Common myeloid progenitor, CD34-positive (primary cell): Measurements from ENCODE around the gene STH.
A peak's percentile ranks its signal among the peaks of the same experiment; 100 is the strongest.

Experiments
- CTCF ChIA-PET: fragments of 350-600 bp; sonication (Branson Sonifier 250); formaldehyde crosslinking; loops from one replicate; lab custom pipeline; 2021; ENCODE audit warnings: antibody characterized with exemption; lab: Charles Lee
- POLR2A ChIA-PET: fragments of 350-600 bp; sonication (Branson Sonifier 250); formaldehyde crosslinking; loops from one replicate; lab custom pipeline; 2021; ENCODE audit warnings: antibody characterized with exemption; lab: Charles Lee
- DNase-seq, 3 donors: peaks; one replicate each; pipeline versions ENCODE4 v3.0.0 to v3.0.0-alpha.2; 2013
- H3K27ac ChIP-seq, 2 experiments: 1 replicate in 1 of 2; 2 replicates in 1 of 2; pipeline ENCODE4 v1.7.0; 2013; ENCODE audit warnings: inconsistent platforms in 2 of 2, low read length in 2 of 2, mild to moderate bottlenecking in 2 of 2, low read depth in 1 of 2, moderate library complexity in 1 of 2; ENCODE audit not compliant: severe bottlenecking in 2 of 2, insufficient read depth in 1 of 2, poor library complexity in 1 of 2
- H3K27me3 ChIP-seq, 5 experiments: replicated peaks in 2 of 5; 1 replicate in 3 of 5; 2 replicates in 2 of 5; pipeline versions ENCODE4 v1.6.1 to v1.7.0; 2013; ENCODE audit warnings: low read length in 4 of 5, mild to moderate bottlenecking in 2 of 5, moderate library complexity in 2 of 5, inconsistent platforms in 1 of 5; ENCODE audit not compliant: insufficient read depth in 5 of 5, control insufficient read depth in 4 of 5
- H3K36me3 ChIP-seq, 4 experiments: 1 replicate in 2 of 4; 2 replicates in 2 of 4; pipeline versions ENCODE4 v1.6.1 to v1.7.0; 2013; ENCODE audit warnings: low read length in 3 of 4, control low read depth in 1 of 4, mild to moderate bottlenecking in 1 of 4; ENCODE audit not compliant: control insufficient read depth in 4 of 4, insufficient read depth in 4 of 4
- H3K4me1 ChIP-seq, 4 experiments: 1 replicate in 3 of 4; 2 replicates in 1 of 4; pipeline versions ENCODE4 v1.6.1 to v1.7.1; 2013; ENCODE audit warnings: low read length in 3 of 4, mild to moderate bottlenecking in 3 of 4, control low read depth in 1 of 4, inconsistent platforms in 1 of 4, moderate library complexity in 1 of 4; ENCODE audit not compliant: control insufficient read depth in 4 of 4, insufficient read depth in 4 of 4; ENCODE audit errors: control extremely low read depth in 1 of 4
- H3K4me3 ChIP-seq, 7 experiments: 1 replicate in 4 of 7; 2 replicates in 3 of 7; pipeline versions ENCODE4 v1.5.1 to v1.7.0; 2013; ENCODE audit warnings: mild to moderate bottlenecking in 7 of 7, low read length in 6 of 7, moderate library complexity in 6 of 7, inconsistent platforms in 2 of 7, low read depth in 2 of 7, control low read depth in 1 of 7; ENCODE audit not compliant: insufficient read depth in 4 of 7, control insufficient read depth in 1 of 7; ENCODE audit errors: extremely low read depth in 1 of 7
- H3K9me3 ChIP-seq, 5 experiments: 1 replicate in 4 of 5; 2 replicates in 1 of 5; pipeline versions ENCODE4 v1.6.1 to v1.7.1; 2013; ENCODE audit warnings: low read length in 4 of 5, mild to moderate bottlenecking in 2 of 5, inconsistent platforms in 1 of 5, low read depth in 1 of 5, moderate library complexity in 1 of 5; ENCODE audit not compliant: control insufficient read depth in 4 of 5, insufficient read depth in 2 of 5; ENCODE audit errors: control extremely low read depth in 1 of 5
- WGBS: methylation state at CpG from one replicate; pipeline ENCODE4 v1.1.5; 2013; ENCODE audit not compliant: insufficient coverage; 5-methylcytosine and 5-hydroxymethylcytosine counted together

STH gene

DNA sequence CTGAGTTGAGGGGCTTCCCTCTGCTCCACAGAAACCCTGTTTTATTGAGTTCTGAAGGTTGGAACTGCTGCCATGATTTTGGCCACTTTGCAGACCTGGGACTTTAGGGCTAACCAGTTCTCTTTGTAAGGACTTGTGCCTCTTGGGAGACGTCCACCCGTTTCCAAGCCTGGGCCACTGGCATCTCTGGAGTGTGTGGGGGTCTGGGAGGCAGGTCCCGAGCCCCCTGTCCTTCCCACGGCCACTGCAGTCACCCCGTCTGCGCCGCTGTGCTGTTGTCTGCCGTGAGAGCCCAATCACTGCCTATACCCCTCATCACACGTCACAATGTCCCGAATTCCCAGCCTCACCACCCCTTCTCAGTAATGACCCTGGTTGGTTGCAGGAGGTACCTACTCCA is 26.0 kb downstream of the STH start:
- H3K4me1 ChIP-seq: peaks cover 0 to 16% (median 6%) of the 10 kb centered on the region in 4 experiments
- 95% methylated on average over 4 of the region's 10 CpGs for WGBS
- POLR2A ChIA-PET: no interaction called here
- CTCF ChIA-PET: no interaction called here
- H3K36me3 ChIP-seq: peaks cover 0 to 45% (median 16%) of the 10 kb centered on the region in 4 experiments
- no peaks in the 10 kb centered on the region for H3K9me3 ChIP-seq
- no peak overlapping the region for H3K4me3 ChIP-seq
- no peak for DNase-seq
- no peak overlapping the region for H3K27ac ChIP-seq
- no peaks in the 10 kb centered on the region for H3K27me3 ChIP-seq

- H3K4me3 ChIP-seq: no peak overlapping the region
- DNase-seq: no peak
- H3K9me3 ChIP-seq: no peaks in the 10 kb centered on the region
- POLR2A ChIA-PET: no interaction called here
- peaks cover 0 to 16% (median 5%) of the 10 kb centered on the region in 4 experiments for H3K4me1 ChIP-seq
- 96% methylated on average over 4 of the region's 8 CpGs for WGBS
- peaks cover 0 to 50% (median 22%) of the 10 kb centered on the region in 4 experiments for H3K36me3 ChIP-seq
- CTCF ChIA-PET: no interaction called here
- H3K27me3 ChIP-seq: no peaks in the 10 kb centered on the region
- no peak overlapping the region for H3K27ac ChIP-seq
These were observed 26.6 kb downstream of the STH start for GRCh38 chr17:46025510-46026165.

DNA sequence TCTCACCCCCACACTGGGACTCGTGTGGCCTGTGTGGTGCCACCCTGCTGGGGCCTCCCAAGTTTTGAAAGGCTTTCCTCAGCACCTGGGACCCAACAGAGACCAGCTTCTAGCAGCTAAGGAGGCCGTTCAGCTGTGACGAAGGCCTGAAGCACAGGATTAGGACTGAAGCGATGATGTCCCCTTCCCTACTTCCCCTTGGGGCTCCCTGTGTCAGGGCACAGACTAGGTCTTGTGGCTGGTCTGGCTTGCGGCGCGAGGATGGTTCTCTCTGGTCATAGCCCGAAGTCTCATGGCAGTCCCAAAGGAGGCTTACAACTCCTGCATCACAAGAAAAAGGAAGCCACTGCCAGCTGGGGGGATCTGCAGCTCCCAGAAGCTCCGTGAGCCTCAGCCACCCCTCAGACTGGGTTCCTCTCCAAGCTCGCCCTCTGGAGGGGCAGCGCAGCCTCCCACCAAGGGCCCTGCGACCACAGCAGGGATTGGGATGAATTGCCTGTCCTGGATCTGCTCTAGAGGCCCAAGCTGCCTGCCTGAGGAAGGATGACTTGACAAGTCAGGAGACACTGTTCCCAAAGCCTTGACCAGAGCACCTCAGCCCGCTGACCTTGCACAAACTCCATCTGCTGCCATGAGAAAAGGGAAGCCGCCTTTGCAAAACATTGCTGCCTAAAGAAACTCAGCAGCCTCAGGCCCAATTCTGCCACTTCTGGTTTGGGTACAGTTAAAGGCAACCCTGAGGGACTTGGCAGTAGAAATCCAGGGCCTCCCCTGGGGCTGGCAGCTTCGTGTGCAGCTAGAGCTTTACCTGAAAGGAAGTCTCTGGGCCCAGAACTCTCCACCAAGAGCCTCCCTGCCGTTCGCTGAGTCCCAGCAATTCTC is 27.4 kb downstream of the STH start:
- ChIA-PET POLR2A (no interaction called here), CTCF (no interaction called here)
- Histone ChIP-seq H3K27me3 (no peaks in the 10 kb centered on the region), H3K4me1 (peaks cover 0 to 16% (median 5%) of the 10 kb centered on the region in 4 experiments), H3K4me3 (no peak overlapping the region), H3K36me3 (peaks cover 2 to 58% (median 29%) of the 10 kb centered on the region in 4 experiments), H3K9me3 (no peaks in the 10 kb centered on the region), H3K27ac (peak overlapping the region in 1 of 2 experiments; percentile 46)
- peak in 1 of 3 donors; percentile 8 for DNase-seq
- 77% methylated on average over 14 of the region's 17 CpGs for WGBS

- POLR2A ChIA-PET: interaction anchor here (0.7 kb wide), 1 partner anchor 18 kb away, joined by 3 read pairs; no protein-coding TSS in a partner anchor
- no peaks in the 10 kb centered on the region for H3K9me3 ChIP-seq
- H3K27me3 ChIP-seq: no peaks in the 10 kb centered on the region
- peaks cover 4 to 66% (median 38%) of the 10 kb centered on the region in 4 experiments for H3K36me3 ChIP-seq
- H3K27ac ChIP-seq: peak overlapping the region in 1 of 2 experiments; percentile 46
- WGBS: 45% methylated on average over 10 of the region's 12 CpGs
- peak in 1 of 3 donors; percentile 45 for DNase-seq
- H3K4me1 ChIP-seq: peaks cover 0 to 16% (median 5%) of the 10 kb centered on the region in 4 experiments
- H3K4me3 ChIP-seq: no peak overlapping the region
- CTCF ChIA-PET: interaction anchor here (1.9 kb wide), 1 partner anchor 16 kb away, joined by 8 read pairs; no protein-coding TSS in a partner anchor
These were observed 28.3 kb downstream of the STH start for GRCh38 chr17:46027048-46027975.

- H3K4me3 ChIP-seq: no peak overlapping the region
- WGBS: 88% methylated on average over 4 of the region's 4 CpGs
- POLR2A ChIA-PET: no interaction called here
- no peak for DNase-seq
- H3K36me3 ChIP-seq: peaks cover 4 to 73% (median 44%) of the 10 kb centered on the region in 4 experiments
- H3K27me3 ChIP-seq: no peaks in the 10 kb centered on the region
- CTCF ChIA-PET: interaction anchor here (0.9 to 1.9 kb wide), 3 partner anchors 12 to 160 kb away, joined by 3 to 8 read pairs (median 4); no protein-coding TSS in a partner anchor
- H3K27ac ChIP-seq: no peak overlapping the region
- no peaks in the 10 kb centered on the region for H3K9me3 ChIP-seq
- H3K4me1 ChIP-seq: peaks cover 0 to 16% (median 5%) of the 10 kb centered on the region in 4 experiments
These were observed 28.9 kb downstream of the STH start for GRCh38 chr17:46027976-46028325.

- Histone ChIP-seq H3K27ac (no peak overlapping the region), H3K4me1 (peaks cover 0 to 16% (median 5%) of the 10 kb centered on the region in 4 experiments), H3K4me3 (no peak overlapping the region), H3K9me3 (no peaks in the 10 kb centered on the region), H3K27me3 (no peaks in the 10 kb centered on the region), H3K36me3 (peaks cover 4 to 77% (median 47%) of the 10 kb centered on the region in 4 experiments)
- WGBS: 100% methylated on average over 2 of the region's 3 CpGs
- POLR2A ChIA-PET: no interaction called here
- CTCF ChIA-PET: interaction anchor here (0.9 to 1.9 kb wide), 4 partner anchors 11 to 159 kb away, joined by 3 to 8 read pairs (median 4); no protein-coding TSS in a partner anchor
- no peak for DNase-seq
These were observed 29.3 kb downstream of the STH start for GRCh38 chr17:46028374-46028773.
